Fibroblast of skin of back (primary cell): ENCODE measurements around the gene NECAB2. TPM values are rescaled to one million over a fixed set of nuclear protein-coding genes. Genes with fewer than 3 reads are reported as not detected.
A peak's percentile ranks its signal among the peaks of the same experiment; 100 is the strongest.

Experiments
- DNase-seq: peaks from one replicate; pipeline ENCODE4 v3.0.0-alpha.2; 2013
- polyA plus RNA-seq, 2 experiments: library from polyadenylated mRNA; unstranded; fragments of 120-200 nt; gene quantifications; one replicate each; pipeline ENCODE4 v1.2.1, GENCODE V29; 2013; ENCODE audit not compliant: insufficient read length in 2 of 2

Gene NECAB2
- 0.43 TPM for polyA plus RNA-seq (2013, experiment 1 of 2; ENCODE audit: insufficient read length)
- not detected for polyA plus RNA-seq (2013, experiment 2 of 2; ENCODE audit: insufficient read length)

DNA sequence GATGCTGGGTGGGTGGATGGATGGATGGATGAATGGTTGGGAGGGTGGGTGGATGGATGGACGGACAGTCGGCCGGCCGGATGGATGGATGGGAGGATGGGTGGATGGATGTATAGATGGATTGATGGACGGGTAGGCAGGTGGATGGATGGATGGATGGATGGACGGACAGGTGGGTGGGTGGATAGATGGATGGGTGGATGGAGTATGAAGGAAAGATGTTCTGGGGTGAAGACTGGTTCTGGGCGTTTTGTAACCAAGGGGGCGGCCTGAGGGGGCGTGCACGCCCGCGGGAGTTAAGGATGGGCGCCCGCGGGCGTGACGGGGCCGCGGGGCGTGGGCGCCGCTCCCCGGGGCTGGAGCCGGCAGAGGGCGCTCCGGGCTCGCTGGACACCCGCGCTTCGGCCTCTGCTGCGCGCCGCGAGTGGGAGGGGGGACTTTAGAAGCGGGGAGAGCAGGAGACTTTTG, at the start of gene NECAB2:
NECAB2 (plus strand) TSS at position 407 of the 468 bp plus-strand sequence. CDS start 405 bp downstream, outside the sequence.
- peak; percentile 8 for DNase-seq

DNA sequence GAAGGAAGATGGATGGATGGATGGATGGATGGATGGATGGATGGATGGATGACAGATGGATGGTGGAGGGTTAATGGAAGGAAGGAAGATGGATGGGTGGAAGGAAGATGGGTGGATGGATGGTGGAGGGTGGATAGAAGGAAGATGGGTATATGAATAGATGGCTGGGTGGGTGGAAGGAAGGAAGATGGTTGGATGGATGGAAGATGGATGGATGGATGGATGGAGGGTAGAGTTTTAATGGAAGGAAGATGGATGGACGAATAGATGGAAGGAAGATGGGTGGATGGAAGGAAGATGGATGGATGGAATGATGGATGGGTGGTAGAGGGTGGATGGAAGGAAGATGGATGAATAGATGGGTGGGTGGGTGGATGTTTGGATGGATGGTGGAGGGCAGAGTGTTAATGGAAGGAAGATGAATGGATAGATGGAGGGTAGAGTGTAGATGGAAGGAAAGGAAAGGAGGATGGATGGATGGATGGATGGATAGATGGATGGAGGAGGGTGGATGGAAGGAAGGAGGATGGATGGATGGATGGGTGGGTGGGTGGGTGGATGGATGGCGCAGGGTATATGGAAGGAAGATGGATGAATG, 47.1 kb upstream of the NECAB2 start:
- DNase-seq: no peak

DNA sequence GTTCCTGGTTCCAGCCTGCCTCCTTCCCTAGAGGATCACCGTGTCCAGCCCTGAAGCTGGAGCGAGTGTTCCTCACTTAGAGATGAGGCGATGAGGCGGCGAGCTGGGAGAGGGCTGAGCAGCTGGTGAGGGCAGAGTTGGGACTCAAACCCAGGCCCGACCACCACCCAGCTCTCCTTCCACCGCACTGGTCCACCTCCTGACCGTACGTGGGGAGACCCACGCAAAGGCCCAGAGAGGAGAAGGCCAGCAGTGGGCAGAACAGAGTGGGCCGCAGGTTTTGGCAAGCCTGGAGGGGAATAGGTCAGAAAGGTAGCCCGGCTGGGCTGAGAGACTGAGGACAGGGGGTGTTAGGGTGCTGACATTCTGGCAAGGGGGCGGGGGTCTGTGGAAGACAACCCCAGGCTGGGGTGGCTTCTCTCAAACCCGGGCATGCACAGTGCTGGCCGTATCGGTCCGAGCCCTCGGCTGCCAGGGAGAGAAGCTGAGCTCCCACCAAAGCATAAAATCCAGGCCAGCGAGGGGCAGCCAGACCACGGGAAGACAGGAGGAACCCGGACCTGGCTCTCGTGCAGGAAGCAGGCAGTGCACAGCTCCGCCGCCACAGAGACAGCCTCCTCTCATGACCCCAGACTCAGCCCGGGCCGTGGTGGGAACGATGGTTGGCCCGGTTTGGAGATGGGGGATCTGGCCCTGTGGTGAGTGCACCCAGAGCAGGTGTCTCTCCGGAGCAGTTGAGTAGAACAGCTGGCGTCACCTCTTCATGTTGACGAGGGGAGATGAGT, 44.3 kb upstream of the NECAB2 start:
- DNase-seq: no peak

DNA sequence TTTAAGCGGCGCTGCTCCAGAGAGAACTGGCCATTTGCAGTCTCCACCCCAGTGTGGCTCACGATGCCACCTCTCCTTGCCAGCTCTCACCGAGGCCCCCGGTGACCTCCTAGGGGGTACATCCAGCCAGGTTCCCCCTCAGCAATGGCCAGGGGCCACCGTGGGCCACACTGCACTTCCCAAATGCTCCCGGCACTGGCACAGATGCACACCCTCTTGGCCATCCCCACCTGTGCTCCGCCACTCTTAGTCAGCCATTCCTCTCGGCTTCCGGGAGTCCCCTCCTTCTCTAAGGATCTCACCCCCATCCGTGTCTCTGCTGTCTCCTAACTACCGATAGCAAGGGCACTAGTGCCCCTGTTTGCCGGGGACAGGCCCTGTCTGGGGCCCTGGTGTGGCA, 43.4 kb upstream of the NECAB2 start:
- no peak for DNase-seq

DNA sequence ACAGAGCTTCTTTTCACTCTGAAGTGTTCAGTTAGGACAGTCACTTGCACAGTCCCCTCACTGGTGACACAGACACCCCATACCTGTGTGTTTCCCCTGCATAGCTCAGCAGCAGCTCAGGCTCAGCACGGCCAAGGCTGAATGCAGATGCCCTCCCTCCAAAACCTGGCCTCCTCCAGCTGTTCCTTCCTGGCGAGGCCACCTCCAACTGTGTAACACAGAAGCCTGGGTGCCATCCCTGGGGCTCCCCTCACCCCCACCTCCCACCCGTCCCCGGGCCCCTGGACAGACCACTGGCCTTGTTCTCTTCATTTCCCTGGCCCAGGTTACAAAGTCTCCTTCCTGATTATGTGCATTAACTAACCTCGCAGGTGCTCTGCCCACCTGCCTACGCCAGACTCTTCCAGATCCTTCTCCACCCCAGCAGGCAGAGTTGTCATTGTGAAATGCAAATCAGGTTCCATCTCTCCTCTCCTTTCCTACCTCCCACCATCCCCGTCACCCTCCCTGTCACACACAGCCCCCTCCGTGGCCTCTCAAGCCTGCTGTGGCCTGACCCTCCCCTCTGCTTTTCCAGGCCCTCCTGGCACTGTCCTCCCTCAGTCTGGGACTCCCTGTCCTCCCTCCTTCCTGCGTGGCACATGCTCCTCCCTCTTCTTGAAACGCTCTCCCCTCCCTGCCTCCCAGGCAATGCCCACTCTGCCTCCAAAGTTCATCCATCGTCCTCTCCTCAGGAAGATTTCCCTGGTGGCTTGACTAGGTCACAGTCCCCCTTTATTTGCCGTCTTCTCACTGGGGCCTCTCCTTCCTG, 42.7 kb upstream of the NECAB2 start:
- DNase-seq: no peak

DNA sequence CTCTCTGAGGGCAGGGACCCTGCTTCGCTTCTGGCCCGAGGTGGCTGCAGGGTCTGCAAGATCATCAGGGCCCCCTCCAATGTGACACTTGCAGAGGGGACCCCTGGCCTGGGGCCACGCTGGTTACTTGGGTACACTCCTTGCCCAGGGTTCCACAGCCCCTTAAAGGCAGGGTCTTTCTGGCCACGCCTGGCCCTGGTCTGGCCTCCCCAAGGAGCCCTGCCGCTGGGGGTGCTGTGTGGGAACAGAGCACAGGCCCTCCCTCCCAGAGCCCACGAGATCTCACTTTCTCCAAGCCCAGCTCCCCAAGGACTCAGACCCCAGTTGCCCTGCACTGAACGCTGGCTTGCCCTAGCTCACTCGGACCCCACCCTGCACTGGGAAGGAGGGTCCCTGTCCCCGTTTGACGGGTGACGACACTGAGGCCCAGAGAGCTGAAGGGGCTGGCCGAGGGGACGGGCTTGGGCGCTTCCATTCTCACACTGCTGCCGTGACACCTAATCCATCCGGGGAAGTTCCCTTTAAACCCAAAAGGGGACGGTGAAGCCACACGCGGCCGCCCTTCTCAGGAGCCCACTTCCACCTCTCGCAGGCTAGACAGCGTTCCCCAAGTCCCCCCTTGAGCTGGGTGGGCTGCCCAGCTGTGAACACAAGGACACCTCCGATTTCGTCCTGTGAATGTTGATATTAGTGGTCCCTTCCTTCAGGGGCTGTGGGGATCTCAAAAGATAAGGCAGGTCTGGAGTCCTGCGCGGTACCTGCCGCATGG, 41.9 kb upstream of the NECAB2 start:
- no peak for DNase-seq

DNA sequence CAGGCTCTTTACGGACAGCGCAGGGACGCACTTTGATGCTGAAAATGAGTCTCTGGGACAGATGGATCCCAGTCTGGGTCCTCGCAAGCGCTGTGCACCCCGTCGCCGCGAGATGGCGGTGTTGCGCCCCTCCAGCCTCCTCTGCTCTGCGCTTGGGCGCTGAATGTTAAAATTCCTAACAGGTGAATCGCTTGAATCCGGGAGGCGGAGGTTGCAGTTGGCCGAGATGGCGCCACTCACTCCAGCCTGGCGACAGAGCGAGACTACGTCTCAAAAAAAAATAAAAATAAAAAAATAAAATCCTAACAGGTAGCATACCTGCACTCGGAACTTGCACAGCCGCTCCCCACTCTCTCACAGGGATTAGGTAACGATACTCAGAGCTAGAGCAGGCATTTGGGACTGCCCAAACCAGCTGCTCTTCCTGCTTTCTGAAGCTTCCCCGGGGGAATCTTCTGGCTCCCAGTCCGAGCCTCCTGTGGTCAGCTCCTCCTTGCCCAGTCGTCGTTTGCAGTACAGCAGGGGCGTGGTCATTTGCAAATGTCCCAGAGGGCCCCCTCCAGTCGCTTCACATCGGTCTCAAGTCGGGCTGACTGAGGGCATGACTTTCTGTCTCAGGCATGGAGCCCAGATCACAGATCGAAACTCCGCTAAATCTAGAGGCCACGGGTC, 41.2 kb upstream of the NECAB2 start:
- peak; percentile 65 for DNase-seq

DNA sequence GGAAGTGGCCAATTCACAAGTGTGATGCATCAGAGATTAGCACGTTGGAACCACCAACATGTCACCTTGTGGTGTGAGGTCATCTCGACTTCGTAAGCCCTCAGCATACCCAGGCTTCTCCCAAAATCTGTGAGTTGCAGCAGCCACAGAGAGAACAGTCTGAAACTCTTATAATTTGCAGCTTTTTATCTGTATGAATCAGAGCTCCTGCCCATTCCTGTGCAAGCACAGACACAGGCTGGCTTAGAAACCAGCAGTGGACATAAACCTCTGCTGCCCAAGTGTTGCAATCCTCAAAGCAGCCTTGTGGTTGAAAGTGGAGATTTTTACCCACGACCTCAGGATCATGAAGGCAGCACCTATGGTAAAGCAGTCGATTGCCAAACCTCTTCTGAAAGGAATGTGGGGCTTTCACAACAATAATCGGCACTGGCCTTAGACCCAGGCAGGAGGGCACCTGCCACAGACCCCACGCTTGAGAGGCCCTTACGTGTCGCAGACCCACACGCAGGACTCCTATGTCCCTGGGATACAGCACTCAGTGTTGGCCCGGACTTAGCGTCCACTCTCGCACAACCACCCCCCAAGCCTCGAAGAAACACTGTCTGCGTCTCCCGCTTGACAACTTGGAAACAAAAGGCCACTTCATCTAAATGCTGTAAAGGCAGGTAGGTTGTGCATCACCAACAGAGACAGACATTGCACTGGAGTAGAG, 39.5 kb upstream of the NECAB2 start:
- no peak for DNase-seq

DNA sequence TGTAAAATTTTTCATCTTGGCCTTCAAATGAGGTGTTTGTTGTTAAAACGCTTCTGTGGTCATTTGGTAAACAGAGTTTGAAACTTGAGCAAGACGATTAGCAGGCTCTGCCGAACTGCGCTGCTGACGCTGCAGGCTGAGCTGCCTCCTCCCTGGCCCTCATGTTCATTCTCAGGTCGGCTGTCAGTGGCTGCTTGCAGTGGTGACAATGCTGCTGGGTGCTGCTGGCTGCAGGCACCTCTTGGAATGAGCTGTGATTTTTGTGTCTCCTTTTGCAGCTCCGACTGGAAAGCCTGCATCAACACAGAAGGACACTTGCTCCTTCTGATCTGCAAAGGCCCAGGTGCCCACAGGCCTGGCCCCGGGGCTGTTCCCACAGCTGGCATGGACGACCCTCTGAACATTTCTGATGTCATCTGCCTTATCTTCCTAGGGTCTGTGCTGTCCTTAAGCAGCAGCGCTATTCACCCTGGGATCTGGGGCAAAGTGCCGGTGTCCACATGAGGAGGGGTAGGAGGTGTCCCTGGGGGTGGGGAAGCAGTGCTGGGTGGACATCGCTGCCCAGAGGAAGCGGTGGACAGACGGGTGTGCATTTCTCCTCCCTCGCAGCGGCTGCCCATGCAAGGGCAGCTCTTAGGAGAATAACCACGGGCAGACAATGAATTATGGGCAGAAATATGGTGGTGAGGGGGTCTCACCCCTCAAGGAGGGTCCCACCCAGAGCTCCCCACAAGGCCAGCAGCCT, 38.1 kb upstream of the NECAB2 start:
- DNase-seq: no peak

DNA sequence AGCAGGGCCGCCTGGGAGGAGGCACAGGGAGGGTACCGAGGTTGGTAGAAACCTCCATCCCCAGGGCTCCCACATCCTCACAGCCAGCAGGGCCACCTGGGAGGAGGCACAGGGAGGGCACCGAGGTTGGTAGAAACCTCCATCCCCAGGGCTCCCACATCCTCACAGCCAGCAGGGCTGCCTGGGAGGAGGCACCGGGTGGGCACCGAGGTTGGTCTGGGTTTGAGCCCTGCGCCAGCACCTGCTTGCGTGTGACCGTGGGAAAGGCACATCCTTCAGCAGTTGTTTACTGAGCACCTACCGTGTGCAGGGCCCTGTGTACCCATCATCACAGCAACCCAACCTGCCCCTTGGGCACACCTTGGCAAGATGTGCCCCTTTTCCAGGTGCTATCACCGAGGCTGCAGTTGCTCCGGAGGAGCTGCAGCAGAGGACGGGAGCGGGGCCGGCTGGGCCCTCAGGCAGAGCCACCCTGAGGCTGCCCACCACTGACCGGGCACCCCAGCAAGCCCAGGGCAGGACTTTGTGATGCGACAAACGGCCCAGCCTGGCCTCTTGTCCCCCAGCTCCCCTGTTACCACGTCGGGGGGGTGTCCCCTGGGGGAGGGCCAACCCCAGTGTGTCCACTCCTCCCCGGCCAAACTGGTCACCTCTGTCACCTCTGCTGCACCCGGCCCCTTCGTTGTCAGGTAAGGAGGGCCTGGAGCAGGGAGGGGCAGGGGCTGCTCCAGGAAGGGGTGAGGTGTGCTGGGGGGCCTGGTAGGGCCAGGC, 37.1 kb upstream of the NECAB2 start:
- no peak for DNase-seq

DNA sequence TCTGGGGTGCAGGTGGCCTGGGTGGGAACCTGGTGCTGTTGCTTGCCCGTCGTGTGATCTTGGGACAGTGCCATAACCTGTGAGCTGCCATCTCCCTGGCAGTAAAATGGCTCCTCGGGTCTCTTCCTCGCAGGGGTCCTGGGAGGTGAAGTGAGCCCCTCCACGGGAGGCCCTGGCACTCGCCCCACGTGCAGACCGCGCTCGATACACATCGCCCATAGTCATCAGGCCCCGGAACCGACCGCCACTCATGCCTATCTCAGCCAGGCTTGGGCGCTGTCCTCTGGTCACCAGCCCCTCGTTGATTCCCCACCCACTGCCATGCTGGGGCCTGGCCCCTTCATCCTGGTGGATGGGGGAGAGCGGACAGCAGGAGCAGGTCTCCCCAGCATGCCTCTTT, 36.5 kb upstream of the NECAB2 start:
- no peak for DNase-seq

DNA sequence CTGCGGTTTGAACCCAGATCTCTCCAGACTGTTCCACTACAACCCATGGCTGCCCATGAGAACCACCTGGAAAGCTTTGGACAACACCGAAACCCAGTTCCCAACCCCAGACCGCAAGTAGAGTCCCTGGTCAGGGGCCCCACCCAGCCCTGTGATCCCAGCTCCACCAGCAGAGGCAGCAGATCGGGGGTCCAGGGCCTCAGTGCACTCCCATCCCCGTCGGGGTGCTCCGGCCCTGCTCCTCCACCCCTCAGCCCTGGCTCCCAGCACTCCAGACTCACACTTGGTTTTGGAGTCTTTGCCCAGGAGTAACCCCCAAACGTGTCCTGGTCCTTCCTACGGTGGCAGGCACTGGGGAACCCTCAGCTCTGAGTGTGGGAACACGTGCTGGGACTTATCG, 35.7 kb upstream of the NECAB2 start:
- no peak for DNase-seq

DNA sequence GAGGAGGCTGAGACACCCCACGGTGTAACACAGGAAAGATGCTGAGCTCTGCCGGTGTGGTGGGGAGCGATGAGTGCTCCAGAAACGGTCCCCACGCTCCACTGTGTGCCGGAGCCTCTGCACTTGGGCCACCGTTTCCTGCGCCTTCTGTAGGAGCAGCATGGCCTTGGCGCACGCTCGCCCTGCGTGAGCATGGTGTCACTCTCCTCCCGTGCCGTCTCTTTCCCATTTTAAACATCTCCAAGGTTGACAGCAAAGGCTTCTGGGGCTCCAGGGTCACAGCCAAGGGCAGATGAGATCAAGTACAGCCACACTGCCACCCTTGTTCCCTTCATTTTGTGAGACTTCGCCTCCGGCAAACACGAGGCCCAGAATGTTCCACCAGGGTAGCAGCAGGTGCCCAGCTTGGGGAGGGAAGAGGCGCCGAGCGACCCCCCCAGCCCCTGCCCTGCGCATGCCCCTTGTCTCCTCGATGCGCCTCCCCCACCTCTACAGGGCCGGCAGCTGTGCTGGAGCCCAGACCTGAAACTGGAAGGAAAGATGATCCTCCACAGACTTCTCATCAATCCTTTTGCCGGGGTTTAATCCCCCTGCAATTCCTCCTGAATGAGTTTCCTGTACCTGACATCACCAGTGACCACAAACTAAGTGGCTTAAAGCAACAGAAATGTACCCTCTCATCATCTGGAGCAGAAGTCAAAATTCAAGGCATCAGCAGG, 34.9 kb upstream of the NECAB2 start:
- DNase-seq: no peak

DNA sequence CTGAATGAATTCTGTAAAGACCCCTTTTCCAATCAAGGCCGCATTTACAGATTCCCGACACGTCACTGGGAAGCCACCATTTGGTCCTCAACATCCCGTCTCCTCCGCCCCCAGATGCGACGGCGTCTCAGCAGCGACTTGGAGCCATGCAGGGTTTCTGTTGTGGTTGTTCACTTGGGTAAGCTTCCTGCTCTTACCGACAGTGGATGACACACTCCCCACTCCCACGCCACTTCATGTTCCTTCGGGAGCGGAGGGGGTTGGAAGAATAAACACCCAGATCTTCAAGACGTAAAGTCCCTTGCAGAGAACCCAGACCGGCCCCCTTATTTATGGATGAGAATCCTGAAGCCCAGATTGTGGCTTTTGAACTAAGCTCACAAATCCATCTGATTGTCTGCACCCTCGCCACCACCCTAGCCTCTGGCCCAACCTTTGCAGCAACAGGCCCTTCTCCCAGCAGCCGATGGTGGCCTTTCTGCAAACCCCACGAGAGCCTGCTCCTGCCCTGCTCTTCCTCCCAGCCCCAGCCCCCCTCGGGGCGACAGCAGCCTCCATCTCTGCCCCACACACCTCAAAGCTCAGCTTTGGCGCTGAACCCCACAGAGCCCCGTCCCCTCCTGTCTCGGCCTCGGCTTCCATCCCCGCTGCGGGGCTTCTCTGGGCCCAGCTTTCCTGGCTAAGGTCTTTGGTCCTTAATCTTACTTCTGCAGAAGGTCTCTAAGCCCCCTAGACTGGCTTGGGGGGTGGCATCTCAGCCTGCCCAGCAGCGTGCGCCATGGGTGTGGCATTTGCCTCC, 34.0 kb upstream of the NECAB2 start:
- DNase-seq: no peak

DNA sequence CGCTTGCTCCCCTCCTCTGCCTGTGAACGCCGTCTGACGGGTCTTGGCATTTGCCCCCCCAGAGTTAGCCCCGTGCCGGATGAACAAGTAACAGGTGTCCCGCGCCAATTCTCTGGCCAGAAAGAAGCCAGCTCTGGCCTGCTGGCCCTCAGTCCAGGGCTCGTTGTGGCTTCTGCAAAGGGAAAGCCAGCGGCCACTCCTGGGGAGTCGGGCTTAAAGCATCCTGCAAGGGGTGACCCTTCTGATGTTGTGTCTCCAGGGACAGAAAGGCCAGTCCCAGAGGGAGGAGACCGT, 33.4 kb upstream of the NECAB2 start:
- no peak for DNase-seq

DNA sequence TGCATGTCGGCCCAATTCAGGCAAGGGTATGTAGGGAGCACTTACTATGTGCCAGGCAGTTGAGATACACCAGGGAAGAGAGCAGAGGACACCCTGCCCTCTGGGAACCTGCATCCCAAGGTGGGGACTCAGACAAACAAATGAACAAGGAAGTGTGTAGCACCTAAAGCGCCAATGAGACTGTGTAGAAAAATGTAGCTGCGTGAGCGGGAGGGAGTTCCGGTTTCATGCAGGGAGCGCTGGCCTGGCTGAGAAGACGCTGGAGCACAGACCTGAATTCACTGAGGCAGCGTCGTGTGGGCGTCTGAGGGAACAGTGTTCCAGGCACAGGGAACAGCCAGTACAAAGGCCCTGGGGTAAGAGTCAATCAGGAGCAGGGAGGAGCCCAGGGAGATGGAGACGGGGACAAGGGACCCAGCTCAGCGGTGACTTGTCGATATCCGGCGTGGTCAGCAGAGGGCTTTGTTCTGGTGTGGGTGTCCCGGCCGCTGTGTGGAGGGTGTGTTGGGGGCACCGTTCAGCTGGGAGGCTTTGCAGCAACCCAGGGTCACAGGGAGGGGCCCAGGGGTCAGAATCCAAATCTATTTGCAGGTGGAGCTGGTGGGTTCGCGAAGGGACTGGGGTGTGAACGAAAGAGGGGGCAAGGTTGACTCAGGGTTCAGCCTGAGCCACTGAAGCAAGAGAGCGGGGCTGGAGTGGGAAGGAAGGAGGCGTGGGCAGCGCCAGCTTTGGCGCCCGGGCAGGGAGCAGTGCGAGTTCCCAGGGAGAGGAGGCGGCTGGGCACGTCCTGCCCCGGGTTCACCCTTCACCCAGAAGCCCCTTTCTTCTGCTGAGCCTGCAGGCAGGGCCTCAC, 32.8 kb upstream of the NECAB2 start:
- DNase-seq: no peak

DNA sequence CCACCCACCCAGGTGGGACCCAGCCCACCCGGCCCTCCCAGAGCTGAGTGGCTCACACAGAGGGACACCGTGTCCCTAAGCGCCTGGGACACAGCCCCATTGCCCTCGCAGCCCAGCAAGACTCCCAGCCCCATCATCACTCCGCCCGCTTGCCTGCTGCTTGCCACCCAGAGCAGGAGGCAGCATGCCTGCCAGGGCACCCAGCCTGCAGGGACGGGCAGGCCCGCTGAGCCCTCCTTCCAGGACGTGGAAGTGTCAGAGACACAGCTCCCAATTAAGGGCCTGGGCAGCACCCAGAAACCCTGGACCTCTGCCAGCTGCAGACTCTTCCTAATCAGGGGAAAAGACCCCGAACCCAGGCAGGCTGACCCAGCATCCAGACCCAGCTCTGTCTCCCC, 32.2 kb upstream of the NECAB2 start:
- no peak for DNase-seq
